DND-41 (cell line): ENCODE results near the gene ARMC7.

Experiments used
- ATAC-seq: fragments of 200-7000 bp; cut with Tn5 transposase; 3 replicates; pipeline ENCODE4 v1.9.1; 2021; ENCODE audit warnings: low read depth; ENCODE audit not compliant: insufficient read depth
- DNase-seq: peaks from one replicate; pipeline ENCODE4 v3.0.0-alpha.2; 2020
- H2AFZ ChIP-seq: 2 replicates; pipeline ENCODE4 v1.6.0; 2012; ENCODE audit warnings: low read depth, low read length
- H3K27ac ChIP-seq: 2 replicates; pipeline ENCODE4 v1.5.1; 2012; ENCODE audit warnings: low read length, inconsistent platforms
- H3K27me3 ChIP-seq: fragments of 200-600 bp; sonication (generic); 2 replicates; pipeline ENCODE4 v1.6.0; 2012; ENCODE audit warnings: low read length, mild to moderate bottlenecking, inconsistent platforms; ENCODE audit not compliant: insufficient read depth, poor library complexity
- H3K36me3 ChIP-seq: 2 replicates; pipeline ENCODE4 v1.5.1; 2012; ENCODE audit warnings: low read length, inconsistent platforms; ENCODE audit not compliant: insufficient read depth
- H3K4me1 ChIP-seq: 2 replicates; pipeline ENCODE4 v1.5.1; 2012; ENCODE audit warnings: mild to moderate bottlenecking, low read length; ENCODE audit not compliant: insufficient read depth
- H3K4me2 ChIP-seq: 2 replicates; pipeline ENCODE4 v1.6.0; 2012; ENCODE audit warnings: mild to moderate bottlenecking, moderate library complexity, low read length, inconsistent platforms; ENCODE audit not compliant: insufficient read depth
- H3K4me3 ChIP-seq, 2 experiments: fragments of 200-600 bp in 1 of 2; shearing (Covaris generic) in 1 of 2; 2 replicates each; pipeline ENCODE4 v1.5.1; 2012 to 2016; ENCODE audit warnings: inconsistent platforms in 2 of 2, low read length in 2 of 2, mild to moderate bottlenecking in 2 of 2, low read depth in 1 of 2, moderate library complexity in 1 of 2
- H3K79me2 ChIP-seq: 2 replicates; pipeline ENCODE4 v1.6.0; 2012; ENCODE audit warnings: low read length, inconsistent platforms; ENCODE audit not compliant: insufficient read depth
- H3K9ac ChIP-seq: 2 replicates; pipeline ENCODE4 v1.6.0; 2012; ENCODE audit warnings: low read depth, mild to moderate bottlenecking, inconsistent platforms, low read length, moderate library complexity
- H3K9me3 ChIP-seq: 2 replicates; pipeline ENCODE4 v1.5.1; 2012; ENCODE audit warnings: low read length, moderate library complexity, mild to moderate bottlenecking, inconsistent platforms; ENCODE audit not compliant: insufficient read depth, severe bottlenecking
- H4K20me1 ChIP-seq: 2 replicates; pipeline ENCODE4 v1.6.0; 2012; ENCODE audit warnings: low read length; ENCODE audit not compliant: insufficient read depth
- CTCF ChIP-seq: IDR thresholded peaks from 2 replicates; pipeline ENCODE4 v1.5.1; 2012; ENCODE audit warnings: borderline replicate concordance, low read length, moderate library complexity, mild to moderate bottlenecking; ENCODE audit not compliant: poor library complexity, severe bottlenecking; ENCODE audit errors: extremely low read depth
- EZH2 ChIP-seq: IDR thresholded peaks from 3 replicates; pipeline ENCODE4 v1.6.1; 2012; ENCODE audit warnings: borderline replicate concordance, low read depth, mild to moderate bottlenecking, moderate library complexity, low read length, inconsistent platforms; ENCODE audit not compliant: severe bottlenecking

The ARMC7 gene

GRCh38 chr17:75077072-75077495, 32.7 kb upstream of the ARMC7 start:
- no peaks in the 10 kb centered on the region for H3K27me3 ChIP-seq
- no peak overlapping the region for H3K9ac ChIP-seq
- ATAC-seq: no peak
- no peaks in the 10 kb centered on the region for H3K36me3 ChIP-seq
- H3K4me1 ChIP-seq: no peaks in the 10 kb centered on the region
- DNase-seq: no peak
- H2AFZ ChIP-seq: no peak overlapping the region
- no peaks in the 10 kb centered on the region for H3K9me3 ChIP-seq
- no peak overlapping the region for H3K4me2 ChIP-seq
- TF ChIP-seq EZH2: no peak
- TF ChIP-seq CTCF: no peak
- no peak overlapping the region for H3K27ac ChIP-seq
- H4K20me1 ChIP-seq: no peaks in the 10 kb centered on the region
- no peaks in the 10 kb centered on the region for H3K79me2 ChIP-seq
- no peak overlapping the region for H3K4me3 ChIP-seq

- H3K27me3 ChIP-seq: no peaks in the 10 kb centered on the region
Measured at GRCh38 chr17:75077496-75078283, 32.1 kb upstream of the ARMC7 start.

GRCh38 chr17:75078284-75079022, 31.3 kb upstream of the ARMC7 start:
- DNase-seq (no peak), ATAC-seq (no peak)
- H3K4me3 ChIP-seq: no peak overlapping the region
- H3K9me3 ChIP-seq: no peaks in the 10 kb centered on the region
- H4K20me1 ChIP-seq: no peaks in the 10 kb centered on the region
- no peaks in the 10 kb centered on the region for H3K36me3 ChIP-seq
- no peak for TF ChIP-seq CTCF
- no peak for TF ChIP-seq EZH2
- no peaks in the 10 kb centered on the region for H3K79me2 ChIP-seq
- H3K4me1 ChIP-seq: no peaks in the 10 kb centered on the region
- H3K4me2 ChIP-seq: no peak overlapping the region
- no peak overlapping the region for H3K9ac ChIP-seq
- H3K27me3 ChIP-seq: no peaks in the 10 kb centered on the region
- no peak overlapping the region for H2AFZ ChIP-seq
- no peak overlapping the region for H3K27ac ChIP-seq

More at GRCh38 chr17:75077496-75078283, 32.1 kb upstream of the ARMC7 start:
- H2AFZ ChIP-seq: no peak overlapping the region
- TF ChIP-seq CTCF (no peak), EZH2 (no peak)
- no peak overlapping the region for H3K9ac ChIP-seq
- H3K4me2 ChIP-seq: no peak overlapping the region
- no peak overlapping the region for H3K4me3 ChIP-seq
- no peaks in the 10 kb centered on the region for H3K9me3 ChIP-seq
- H3K79me2 ChIP-seq: no peaks in the 10 kb centered on the region
- DNase-seq (no peak), ATAC-seq (no peak)
- no peaks in the 10 kb centered on the region for H3K36me3 ChIP-seq
- no peak overlapping the region for H3K27ac ChIP-seq
- no peaks in the 10 kb centered on the region for H3K4me1 ChIP-seq
- H4K20me1 ChIP-seq: no peaks in the 10 kb centered on the region
